HG03139 (cell line): Measurements from ENCODE around the gene DPYD.

Source experiments
- ATAC-seq: cut with Tn5 transposase; IDR thresholded peaks from one replicate; pipeline ENCODE4 v1.9.1; 2021; ENCODE audit not compliant: unreplicated experiment

The DPYD gene

GRCh38 chr1:97114842-97115241, 806.0 kb downstream of the DPYD start:
- no peak for ATAC-seq

DNA sequence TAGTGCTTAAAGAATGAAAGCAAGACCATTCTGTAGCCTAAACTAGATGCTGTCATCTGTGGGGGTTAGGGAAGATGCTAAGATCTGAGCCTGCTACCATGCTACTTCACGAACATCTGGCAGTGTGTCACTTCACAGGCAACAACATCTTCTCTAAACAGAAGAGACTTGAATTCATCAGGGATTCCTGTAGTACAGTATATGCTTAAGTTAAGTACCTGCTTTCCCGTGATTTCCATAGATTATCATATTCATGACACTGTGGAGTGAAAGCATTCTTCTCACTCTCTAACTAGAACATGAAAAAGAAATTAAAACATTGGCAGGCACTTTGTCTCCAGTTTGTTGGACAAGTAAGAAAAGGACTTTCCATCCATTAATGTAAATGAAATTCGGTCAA, 808.4 kb downstream of the DPYD start:
- ATAC-seq: no peak

DNA sequence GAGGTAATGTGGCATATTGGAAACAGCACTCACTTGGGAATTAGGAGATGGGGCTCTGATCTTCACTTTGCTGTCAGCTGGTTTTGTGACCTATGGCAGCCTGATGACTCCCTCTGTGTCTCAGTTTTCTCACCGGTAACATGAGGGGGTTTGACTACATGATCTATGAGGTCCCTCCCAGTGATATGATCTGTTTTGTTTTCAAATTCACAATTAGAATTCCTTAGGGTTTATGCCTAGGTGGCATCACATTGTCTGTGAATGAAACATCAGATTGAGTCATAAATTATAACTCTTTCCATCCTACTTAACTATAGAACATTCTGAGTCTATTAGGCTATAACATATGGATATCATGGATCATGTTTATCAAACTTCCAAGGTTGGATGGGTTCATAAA, 812.7 kb downstream of the DPYD start:
- ATAC-seq: no peak

GRCh38 chr1:97105531-97105930, 815.3 kb downstream of the DPYD start:
- ATAC-seq: no peak

GRCh38 chr1:97101509-97101908, 819.3 kb downstream of the DPYD start:
- ATAC-seq: no peak

DNA sequence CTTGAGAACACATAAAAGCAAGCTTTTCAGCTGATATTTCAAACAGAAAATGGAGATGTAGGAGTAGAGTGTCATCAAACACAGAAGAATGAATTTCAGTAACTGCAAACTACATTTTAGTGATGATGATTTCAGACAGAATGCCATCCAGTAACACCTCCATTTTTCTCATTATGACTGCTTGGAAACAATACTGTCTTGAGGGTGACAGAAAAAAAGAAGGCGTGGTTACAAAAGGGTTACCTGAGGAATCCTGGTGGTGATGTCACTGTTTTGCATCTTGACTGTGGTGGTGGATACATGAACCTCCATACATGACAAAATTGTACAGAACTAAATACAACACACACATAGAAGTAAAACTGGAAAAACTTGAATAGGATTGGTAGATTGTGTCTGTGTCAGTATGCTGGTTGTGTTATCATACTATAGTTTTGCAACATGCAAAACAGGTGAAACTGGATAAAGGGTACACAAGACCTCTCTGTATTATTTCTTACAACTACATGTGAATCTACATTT, 823.4 kb downstream of the DPYD start:
- ATAC-seq: no peak

GRCh38 chr1:97095764-97096163, 825.1 kb downstream of the DPYD start:
- ATAC-seq: no peak

DNA sequence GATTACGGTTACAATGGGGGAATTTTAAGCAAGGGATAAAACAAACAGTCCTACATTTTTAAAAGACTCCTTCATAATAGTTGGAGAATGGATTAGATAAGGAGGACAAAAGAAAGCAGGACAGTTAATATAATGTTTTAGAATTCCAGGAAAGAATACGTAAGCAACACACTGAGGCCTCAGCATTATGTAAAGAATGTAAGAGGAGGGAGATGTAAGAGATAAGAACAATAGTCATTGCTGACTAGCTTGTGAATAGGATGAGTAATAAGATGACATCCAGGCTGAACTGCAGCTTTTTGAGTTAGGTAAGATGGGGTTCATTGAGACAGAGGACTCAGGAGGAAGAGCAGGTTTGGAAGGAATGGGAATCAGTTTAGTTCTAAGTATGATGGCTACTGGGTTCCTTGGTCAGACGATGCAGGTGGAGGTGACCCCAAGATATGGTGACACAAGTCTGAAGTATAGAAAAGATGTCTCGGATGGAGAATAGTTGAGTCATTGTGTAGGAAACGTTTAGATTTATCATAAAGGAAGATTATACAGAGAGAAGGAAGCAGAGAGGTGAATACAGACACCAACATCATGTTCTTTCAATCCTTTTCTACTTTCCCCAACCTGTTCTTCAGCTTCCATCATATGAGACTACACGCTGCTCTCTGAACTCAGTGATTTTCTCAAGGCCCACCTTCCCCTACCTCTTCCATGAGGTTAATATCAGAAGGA, 826.4 kb downstream of the DPYD start:
- ATAC-seq: no peak

DNA sequence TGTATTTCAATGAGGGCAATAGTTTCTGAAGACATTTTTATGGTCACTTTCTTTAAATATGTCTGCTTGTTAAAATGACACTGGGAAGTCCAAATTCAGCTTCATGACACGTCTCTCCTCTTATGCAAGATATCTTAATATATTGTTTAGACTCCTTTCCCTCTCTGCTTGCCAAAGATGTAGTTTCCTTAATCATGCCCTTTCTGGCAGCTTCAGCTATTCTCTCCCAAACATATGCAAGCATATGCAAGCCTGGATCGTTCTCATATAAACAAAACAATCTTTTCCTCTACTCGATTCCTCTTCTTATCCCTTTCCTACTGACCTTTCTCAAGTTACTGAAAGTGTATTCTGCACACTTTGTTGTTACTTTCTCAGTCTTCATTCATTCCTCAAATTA, 827.1 kb downstream of the DPYD start:
- no peak for ATAC-seq

GRCh38 chr1:97092824-97093223, 828.0 kb downstream of the DPYD start:
- ATAC-seq: no peak

DNA sequence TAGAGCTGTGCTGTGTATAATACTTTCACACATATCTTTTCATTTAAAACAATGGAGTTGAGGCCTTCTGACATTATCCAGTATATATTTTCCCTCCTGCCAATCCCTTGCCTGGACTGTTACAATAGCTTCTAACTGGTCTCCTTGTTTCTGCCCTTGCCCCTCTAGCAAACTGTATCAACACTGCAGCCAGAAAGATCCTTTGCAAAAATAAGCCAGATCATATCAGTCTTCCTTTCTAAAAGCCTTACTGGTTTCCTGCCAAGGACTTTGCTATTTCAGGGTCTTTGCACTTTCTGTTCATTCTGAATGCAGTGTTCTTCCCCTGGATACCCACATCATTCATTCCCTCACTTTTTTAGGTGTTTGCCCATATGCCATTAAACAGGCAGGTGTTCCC, 829.2 kb downstream of the DPYD start:
- no peak for ATAC-seq

DNA sequence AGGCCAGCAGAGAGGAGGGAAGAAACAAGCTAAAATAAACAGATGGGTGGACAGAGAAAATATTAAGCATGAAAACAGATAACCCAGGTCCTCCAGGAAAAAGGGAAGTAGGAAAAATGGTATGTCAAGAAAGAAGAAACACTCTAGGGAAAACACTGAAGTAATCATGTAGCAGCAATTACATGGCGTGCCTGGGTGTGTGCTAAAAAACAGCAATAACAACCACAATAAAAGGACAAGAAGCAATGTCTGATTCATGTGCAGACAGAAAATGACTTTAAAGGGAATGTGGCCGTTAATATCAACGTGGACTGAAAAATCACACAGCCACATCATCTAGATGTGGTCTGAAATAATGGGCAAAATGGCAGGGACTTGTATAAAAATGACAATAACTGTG, 829.6 kb downstream of the DPYD start:
- no peak for ATAC-seq

DNA sequence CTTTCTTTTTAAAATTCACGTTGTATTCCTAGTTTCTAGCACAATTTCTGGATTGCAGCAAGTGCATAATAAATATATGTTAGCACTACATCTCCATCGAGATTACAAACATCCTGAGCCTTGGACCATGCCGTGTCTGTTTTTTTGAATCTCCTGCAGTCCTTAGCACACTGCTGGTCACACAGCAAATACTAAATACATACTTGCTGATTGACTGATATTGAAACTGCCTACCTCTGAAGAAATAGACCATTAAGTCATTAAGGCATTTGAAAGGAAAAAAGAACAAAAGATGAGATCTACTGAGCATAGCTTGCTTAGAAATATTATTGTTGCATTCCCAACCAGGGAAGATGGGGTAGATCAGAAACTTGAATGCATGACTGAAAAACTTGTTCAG, 830.1 kb downstream of the DPYD start:
- no peak for ATAC-seq

- no peak for ATAC-seq
Measured at GRCh38 chr1:97089173-97089572, 831.7 kb downstream of the DPYD start.

- ATAC-seq: no peak
Measured at GRCh38 chr1:97088391-97088790, 832.4 kb downstream of the DPYD start.

- ATAC-seq: no peak
Measured at GRCh38 chr1:97084546-97084945, 836.3 kb downstream of the DPYD start.

DNA sequence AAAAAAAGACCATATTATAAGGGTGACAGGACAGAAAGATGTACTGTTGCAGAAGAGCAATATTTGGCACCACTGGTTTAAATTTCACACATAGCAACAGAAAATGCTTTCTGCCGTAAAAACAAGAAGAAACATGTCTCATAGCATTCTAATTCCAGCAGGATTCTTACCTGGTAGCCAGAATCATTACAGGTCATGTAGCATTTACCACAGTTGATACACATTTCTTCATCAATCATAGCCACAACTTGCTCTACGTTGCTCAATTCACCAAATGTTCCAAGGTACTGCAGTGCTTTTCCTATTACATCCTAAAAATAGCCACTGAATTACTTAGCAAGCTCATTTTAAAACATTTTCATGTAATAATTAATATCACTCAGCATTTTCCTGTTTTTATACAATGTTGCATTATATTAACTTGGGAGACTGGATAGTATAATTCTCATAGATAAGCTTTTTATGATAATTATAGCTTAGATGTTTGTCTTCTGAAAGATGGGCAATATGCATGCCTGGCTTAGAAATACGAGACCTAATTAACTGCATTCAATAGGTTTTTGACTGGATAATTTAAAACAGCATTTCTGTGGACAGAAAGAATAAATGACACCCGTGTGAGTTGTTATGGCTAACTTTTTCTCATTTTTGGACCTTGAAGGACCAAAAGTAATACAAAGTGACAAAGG, 838.5 kb downstream of the DPYD start:
- ATAC-seq: no peak

DNA sequence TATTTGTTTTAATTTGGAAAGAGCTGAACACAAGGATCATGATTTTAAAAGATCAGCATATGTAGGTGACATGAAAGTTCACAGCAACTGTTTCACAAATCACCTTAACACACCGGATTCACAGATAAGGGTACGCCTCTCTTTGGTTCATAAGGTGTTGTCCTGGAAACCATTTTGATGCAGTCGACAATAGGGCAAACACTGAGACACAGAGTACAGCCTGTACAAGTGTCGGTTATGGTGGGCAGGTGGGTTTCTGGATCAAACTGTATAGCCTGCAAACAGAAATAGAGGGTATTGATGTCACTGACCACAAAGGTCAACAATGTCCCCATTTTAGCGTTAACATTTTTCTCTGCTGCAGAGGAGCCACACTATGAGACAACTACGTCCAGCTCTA, 842.0 kb downstream of the DPYD start:
- ATAC-seq: no peak

- no peak for ATAC-seq
Measured at GRCh38 chr1:97077221-97077620, 843.6 kb downstream of the DPYD start.

- ATAC-seq: no peak
Measured at GRCh38 chr1:97074771-97075170, 846.1 kb downstream of the DPYD start.

DNA sequence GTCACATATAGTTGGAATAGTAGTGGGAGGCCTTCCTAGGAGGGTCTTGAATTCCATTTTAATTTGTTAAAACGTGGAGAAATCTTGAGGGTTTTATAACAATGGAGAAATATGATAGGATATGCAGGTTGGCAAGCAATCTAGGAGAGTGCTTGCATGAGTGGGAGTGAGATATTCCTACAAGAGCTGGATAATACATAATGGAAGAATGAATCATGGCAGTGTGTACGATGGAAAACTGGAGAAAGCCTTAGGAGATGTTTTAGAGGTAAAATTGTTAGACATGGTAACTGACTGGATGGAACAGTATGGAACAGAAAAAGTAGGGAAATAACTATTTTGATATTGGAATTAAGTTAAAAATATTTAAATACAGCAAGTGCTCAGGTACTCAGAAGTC, 846.9 kb downstream of the DPYD start:
- ATAC-seq: no peak

GRCh38 chr1:97073169-97073568, 847.7 kb downstream of the DPYD start:
- no peak for ATAC-seq

DNA sequence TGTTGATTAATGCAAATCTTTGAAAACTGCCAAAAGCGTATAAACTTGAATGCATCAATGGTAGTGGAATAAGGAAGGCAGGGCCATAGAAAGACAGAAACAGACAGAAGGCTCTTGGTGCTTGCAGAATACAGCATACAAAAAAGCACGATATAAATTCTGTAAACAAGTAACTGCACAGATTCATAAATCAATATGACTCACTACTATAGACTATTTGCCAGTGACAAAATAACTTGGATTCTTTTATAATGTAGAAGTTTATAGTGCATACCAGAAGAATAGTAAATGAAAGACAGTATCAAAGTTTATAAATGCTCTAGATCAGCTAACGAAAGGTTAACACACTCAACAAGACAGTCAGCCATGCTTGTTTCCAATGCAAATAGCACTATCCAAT, 849.7 kb downstream of the DPYD start:
- ATAC-seq: no peak
